ENCODE measurements around the gene RBP5.

Gene RBP5

GRCh38 chr12:7161811-7162210, 33.1 kb upstream of the RBP5 start:
- no peak for DNase-seq (ENCODE audit: low read depth)
- no peak overlapping the region for H3K4me3 ChIP-seq (ENCODE audit: low read depth, low read length)
- no peak for TF ChIP-seq CTCF (IDR thresholded peaks at IDR 0.05; ENCODE audit: low read depth, low read length, missing control alignments)

- no peak for TF ChIP-seq CTCF (IDR thresholded peaks at IDR 0.05; ENCODE audit: low read depth, low read length, missing control alignments)
- no peak for DNase-seq (ENCODE audit: low read depth)
- no peak overlapping the region for H3K4me3 ChIP-seq (ENCODE audit: low read depth, low read length)
Observed at GRCh38 chr12:7161327-7161726, 32.6 kb upstream of the RBP5 start.

- no peak for DNase-seq (ENCODE audit: low read depth)
- no peak for TF ChIP-seq CTCF (IDR thresholded peaks at IDR 0.05; ENCODE audit: low read depth, low read length, missing control alignments)
- H3K4me3 ChIP-seq (ENCODE audit: low read depth, low read length): no peak overlapping the region
Observed at GRCh38 chr12:7160183-7160582, 31.5 kb upstream of the RBP5 start.

- no peak overlapping the region for H3K4me3 ChIP-seq (ENCODE audit: low read depth, low read length)
- no peak for TF ChIP-seq CTCF (IDR thresholded peaks at IDR 0.05; ENCODE audit: low read depth, low read length, missing control alignments)
- DNase-seq (ENCODE audit: low read depth): no peak
Observed at GRCh38 chr12:7158781-7159609, 30.3 kb upstream of the RBP5 start.

GRCh38 chr12:7157391-7157790, 28.7 kb upstream of the RBP5 start:
- DNase-seq (ENCODE audit: low read depth): no peak
- no peak overlapping the region for H3K4me3 ChIP-seq (ENCODE audit: low read depth, low read length)
- no peak for TF ChIP-seq CTCF (IDR thresholded peaks at IDR 0.05; ENCODE audit: low read depth, low read length, missing control alignments)

GRCh38 chr12:7156259-7157197, 27.8 kb upstream of the RBP5 start:
- no peak overlapping the region for H3K4me3 ChIP-seq (ENCODE audit: low read depth, low read length)
- no peak for DNase-seq (ENCODE audit: low read depth)
- TF ChIP-seq CTCF (IDR thresholded peaks at IDR 0.05; ENCODE audit: low read depth, low read length, missing control alignments): no peak
